Body of pancreas (tissue), 4 donors: ENCODE data around the gene ARAP1.

ENCODE experiments used
- POLR2A ChIP-seq, 3 donors: fragments of 450-650 bp; IDR thresholded peaks; one replicate each; pipeline ENCODE4 v1.6.1; 2016; ENCODE audit warnings: antibody characterized with exemption in 3 of 3, mild to moderate bottlenecking in 2 of 3
- TF ChIP-seq, protein P1 (sequence below), 7 experiments: fragments of 450-650 bp in 4 of 7; fragments of 200-600 bp in 3 of 7; sonication (generic) in 3 of 7; IDR thresholded peaks; one replicate each; pipeline ENCODE4 v1.5.1; 2016 to 2019; ENCODE audit warnings: antibody characterized with exemption in 7 of 7

DNA sequence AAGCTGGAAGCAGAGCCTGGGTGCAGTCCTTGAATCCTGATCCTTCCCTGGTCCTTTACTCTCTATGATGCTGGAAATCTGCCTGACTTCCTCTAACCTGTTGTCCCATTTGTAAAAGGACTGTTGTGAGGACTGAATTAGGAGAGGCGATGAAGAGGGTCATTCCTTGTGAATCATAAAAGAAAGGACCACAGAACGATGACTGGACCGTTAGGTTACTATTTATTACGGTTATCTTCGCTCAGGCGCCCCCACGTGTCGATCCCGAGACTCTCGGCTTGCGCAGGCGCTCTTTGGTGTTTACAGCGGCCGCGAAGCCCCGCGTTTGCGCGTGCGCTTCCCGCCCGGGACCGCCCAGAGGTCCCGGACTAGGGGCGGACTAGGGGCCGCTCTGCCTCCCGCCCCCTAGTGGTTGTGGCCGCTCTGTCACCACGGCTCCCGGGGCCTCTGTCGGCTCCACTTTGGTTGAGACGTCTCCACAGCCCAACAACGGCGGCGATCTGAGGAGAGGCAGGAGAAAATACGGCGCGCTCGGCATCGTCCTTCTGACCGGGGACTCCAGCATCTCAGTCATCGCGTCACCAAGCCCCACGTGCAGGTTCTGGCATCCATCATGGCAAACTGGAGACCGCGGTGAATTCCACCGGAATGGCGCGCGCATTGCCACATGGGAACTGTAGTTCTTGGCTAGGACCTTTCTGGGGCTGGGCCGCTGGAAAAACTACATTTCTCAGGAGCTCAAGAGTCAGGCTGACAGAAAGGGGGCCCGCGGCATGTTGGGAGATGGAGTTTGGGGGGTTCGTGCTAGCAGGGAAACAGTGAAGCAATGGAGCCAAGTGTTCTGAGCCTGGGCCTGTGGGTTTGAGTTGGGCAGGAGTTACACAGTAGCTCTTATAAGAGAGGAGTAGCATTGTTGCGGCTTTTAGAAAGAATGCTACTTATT is 41.5 kb upstream of the ARAP1 start, which contains the start of gene STARD10:
- TF ChIP-seq, protein P1, sequence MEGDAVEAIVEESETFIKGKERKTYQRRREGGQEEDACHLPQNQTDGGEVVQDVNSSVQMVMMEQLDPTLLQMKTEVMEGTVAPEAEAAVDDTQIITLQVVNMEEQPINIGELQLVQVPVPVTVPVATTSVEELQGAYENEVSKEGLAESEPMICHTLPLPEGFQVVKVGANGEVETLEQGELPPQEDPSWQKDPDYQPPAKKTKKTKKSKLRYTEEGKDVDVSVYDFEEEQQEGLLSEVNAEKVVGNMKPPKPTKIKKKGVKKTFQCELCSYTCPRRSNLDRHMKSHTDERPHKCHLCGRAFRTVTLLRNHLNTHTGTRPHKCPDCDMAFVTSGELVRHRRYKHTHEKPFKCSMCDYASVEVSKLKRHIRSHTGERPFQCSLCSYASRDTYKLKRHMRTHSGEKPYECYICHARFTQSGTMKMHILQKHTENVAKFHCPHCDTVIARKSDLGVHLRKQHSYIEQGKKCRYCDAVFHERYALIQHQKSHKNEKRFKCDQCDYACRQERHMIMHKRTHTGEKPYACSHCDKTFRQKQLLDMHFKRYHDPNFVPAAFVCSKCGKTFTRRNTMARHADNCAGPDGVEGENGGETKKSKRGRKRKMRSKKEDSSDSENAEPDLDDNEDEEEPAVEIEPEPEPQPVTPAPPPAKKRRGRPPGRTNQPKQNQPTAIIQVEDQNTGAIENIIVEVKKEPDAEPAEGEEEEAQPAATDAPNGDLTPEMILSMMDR (IDR thresholded peaks at IDR 0.05), result peak; percentile 95 to 100 (median 98)
- TF ChIP-seq POLR2A (IDR thresholded peaks at IDR 0.05), result peak in 2 of 3 donors; percentile 60 to 65
